Measurements from ENCODE around the gene GGN.
"Not testable (repeated sequence)": the region's sequence is repeated elsewhere in the genome, so short reads cannot be mapped to it uniquely, and the experiment has no call there.

Gene GGN

GRCh38 chr19:38367041-38367440 is 20.8 kb downstream of the GGN start:
- DNase-seq (ENCODE audit: extremely low read depth in 1 of 2, low read depth in 1 of 2) = no peak

GRCh38 chr19:38362946-38363688 is 24.7 kb downstream of the GGN start:
- not testable (repeated sequence) for DNase-seq (ENCODE audit: extremely low read depth in 1 of 2, low read depth in 1 of 2)

DNA sequence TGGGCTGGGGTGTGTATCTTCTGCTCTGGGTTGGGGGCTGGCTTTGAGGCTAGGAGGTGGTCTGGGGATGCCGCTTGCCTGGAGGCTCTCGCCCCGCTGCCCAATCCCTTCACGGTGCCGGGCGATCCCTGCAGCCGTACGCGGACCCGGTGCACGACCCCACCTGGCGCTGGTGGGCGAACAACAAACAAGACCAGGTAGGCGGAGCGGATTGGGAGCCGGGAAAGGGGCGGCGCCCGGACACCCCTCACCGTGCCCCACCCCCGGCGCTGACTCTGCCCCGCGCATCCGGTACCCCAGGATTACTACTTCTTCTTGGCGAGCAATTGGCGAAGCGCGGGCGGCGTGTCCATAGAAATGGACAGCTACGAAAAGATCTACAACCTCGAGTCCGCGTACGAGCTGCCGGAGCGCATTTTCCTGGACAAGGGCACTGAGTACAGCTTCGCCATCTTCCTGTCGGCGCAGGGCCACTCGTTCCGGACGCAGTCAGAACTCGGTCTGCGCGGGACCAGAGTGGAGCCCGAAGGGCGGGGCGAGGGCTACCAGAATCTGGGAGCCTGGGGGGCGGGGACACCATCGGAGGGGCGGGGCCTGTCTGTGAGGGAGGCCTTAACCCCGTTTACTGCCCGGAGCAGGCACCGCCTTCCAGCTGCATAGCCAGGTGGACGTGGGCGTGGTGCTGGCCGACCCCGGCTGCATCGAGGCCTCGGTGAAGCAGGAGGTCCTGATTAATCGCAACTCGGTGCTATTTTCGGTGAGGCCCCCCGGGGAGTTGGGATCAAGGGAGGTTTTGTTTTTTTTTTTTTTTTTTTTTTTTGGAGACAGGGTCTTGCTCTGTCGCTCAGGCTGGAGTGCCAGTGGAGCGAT is 25.5 kb downstream of the GGN start:
- peak in 1 of 2 donors; percentile 50 for DNase-seq (ENCODE audit: extremely low read depth in 1 of 2, low read depth in 1 of 2)

- peak in 1 of 2 donors; percentile 37 for DNase-seq (ENCODE audit: extremely low read depth in 1 of 2, low read depth in 1 of 2)
Measured at GRCh38 chr19:38361633-38362075, 26.2 kb downstream of the GGN start.

DNA sequence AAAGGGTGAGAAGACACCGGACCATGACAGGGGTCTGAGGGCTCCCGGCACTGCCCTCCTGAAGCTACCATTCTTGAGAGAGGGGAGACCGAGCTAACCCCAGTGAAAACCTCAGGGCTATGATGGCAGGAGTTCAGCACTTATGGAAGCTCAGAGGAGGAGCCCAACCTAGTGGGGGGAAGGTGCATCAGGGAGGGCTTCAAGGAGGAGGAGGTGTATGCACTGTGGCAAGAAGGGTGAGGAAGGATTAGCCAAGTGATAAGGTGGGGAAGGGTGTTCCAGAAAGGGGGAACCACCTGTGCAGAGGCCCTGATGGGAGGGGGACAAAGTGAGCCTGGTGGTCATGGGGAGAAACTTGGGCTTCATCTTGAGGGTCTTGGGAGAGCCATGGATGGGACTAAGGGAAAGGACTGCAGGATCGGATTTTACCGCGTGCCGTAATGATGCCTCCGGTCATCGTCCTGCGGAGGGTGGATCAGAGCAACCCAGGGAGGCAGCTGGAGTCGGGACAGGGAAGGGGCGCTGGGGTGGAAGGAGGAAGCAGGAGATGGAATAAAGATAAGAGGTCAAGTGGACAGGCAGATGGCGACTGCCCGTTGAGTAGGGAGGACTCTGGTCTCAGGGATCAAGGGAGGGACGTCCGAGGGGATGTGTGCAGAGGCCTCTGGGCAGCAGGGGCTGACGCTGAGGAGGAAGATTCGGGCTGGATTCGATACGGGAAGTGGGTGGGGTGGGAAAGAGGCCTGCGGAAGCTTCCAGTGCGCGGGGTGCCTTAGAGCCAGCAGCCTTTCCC is 26.8 kb downstream of the GGN start:
- DNase-seq (ENCODE audit: extremely low read depth in 1 of 2, low read depth in 1 of 2) = no peak

DNA sequence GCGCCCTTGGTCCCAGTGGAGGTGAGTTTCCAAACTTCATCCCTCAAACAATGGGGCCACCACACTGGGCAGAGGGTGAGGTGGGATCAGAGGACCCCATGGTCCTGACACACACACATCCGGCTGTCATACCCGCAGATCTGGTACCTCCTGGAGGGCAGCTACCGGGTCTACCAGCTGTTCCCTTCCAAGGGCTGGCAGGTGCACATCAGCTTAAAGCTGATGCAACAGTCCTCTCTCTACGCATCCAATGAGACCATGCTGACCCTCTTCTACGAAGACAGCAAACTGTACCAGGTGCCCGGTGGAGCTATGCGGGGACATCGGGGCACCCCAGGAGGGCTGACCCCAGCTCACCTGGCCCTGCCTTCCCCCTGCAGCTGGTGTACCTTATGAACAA is 27.5 kb downstream of the GGN start:
- DNase-seq (ENCODE audit: extremely low read depth in 1 of 2, low read depth in 1 of 2) = no peak

GRCh38 chr19:38359242-38360021 is 28.4 kb downstream of the GGN start:
- DNase-seq (ENCODE audit: extremely low read depth in 1 of 2, low read depth in 1 of 2) = no peak

- DNase-seq (ENCODE audit: extremely low read depth in 1 of 2, low read depth in 1 of 2) = no peak
Measured at GRCh38 chr19:38358071-38358470, 29.8 kb downstream of the GGN start.

DNA sequence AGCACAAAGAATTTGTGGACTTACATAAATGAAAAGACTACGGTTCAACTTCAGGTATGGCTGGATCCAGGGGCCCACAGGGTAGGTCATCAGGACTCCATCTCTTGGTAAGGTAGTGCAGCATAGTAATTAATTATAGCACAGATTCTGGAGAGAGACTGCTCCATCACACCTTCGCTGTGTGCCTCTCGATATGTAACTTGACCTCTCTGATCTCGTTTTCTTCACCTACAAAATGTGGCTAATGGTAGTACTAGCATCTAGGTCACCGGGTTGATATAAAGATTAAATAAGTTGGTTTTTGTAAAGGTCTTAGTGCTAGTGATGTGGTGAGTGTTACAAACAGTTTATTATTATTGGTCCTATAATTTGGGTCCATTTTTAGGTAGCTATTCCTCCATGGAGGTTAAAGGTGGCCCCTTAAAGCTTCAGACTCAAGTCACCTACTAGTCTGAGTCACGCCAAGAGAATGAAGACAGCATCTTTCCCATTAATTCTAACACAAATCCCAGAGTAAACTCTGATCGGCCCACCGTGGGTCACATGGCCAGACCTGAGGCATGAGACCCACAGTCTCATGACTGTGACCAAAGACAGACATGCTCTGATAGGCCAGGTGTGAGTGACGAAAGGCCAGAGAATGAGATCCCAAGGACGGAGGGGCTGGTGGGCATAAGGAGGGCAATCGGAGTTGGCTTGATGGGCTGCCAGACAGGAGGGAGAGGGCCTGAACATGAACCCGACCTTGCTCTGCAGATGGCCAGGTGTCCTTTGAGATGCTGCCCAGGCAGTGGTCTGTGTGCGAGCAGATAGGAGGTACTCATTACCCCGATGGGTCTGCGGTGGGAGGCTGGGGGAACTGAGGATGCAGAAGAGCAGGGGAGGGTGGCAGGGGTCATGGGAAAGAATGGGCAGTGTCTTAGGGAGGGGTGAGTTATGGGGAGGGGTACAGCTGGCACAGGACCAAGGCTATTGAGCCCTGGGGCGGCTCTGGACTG is 31.8 kb downstream of the GGN start:
- DNase-seq (ENCODE audit: extremely low read depth in 1 of 2, low read depth in 1 of 2) = no peak

DNA sequence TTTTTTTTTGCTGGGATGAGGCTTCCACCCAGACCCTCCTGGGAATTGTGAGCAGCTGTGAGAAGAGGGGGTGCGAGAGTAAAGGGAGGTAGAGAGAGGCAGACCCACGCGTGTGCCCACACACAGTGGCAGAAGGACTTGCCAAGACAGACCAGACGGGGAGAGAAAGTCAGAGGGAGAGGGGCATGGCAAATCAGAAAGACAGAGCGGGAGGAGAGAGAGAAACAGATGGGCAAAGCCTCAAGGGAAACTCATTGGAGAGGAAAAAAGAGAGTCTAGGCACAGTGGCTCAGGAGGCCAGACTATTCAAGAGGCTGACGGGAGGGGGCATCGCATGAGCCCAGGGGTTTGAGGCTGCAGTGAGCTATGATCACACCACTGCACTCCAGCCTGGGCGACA is 35.2 kb downstream of the GGN start:
- no peak for DNase-seq (ENCODE audit: extremely low read depth in 1 of 2, low read depth in 1 of 2)

GRCh38 chr19:38351865-38352395 is 35.9 kb downstream of the GGN start:
- DNase-seq (ENCODE audit: extremely low read depth in 1 of 2, low read depth in 1 of 2) = no peak

DNA sequence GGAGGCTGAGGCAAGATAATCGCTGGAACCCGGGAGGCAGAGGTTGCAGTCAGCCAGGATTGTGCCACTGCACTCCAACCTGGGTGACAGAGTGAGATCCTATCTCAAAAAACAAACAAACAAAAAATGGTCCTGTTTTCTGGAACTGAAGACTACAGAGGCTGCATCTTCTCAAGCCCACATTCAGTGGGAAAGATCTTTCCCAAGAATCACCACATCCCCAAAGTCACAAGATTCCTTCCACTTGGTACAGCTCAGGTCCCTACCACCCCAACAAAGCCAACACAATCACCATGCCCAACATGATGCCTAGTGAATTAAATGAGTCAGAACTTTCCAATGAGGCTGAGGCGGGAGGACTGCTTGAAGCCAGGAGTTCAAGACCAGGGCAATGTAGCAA is 37.0 kb downstream of the GGN start:
- no peak for DNase-seq (ENCODE audit: extremely low read depth in 1 of 2, low read depth in 1 of 2)

- DNase-seq (ENCODE audit: extremely low read depth in 1 of 2, low read depth in 1 of 2) = no peak
Measured at GRCh38 chr19:38346837-38347236, 41.0 kb downstream of the GGN start.

GRCh38 chr19:38340927-38341326 is 46.9 kb downstream of the GGN start:
- no peak for DNase-seq (ENCODE audit: extremely low read depth in 1 of 2, low read depth in 1 of 2)

DNA sequence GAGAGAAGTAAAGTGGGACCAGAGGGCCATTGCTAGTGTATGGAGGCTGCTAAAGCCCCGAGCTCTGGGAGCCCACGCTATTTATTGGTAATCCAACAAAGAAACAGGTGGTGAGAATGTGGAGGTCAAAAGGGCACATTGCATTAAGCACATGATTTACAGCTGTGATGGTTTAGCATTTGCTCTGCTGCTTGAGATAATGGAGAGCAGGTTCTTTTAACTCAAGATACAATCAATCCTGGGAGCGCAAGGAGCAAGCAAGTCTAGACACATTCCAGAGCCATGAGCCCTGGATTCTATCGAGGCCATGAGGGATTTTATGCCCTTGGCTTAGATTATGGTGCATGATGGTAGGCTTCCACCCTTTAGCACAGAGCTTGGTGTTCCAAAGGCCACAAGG is 48.8 kb downstream of the GGN start:
- DNase-seq (ENCODE audit: extremely low read depth in 1 of 2, low read depth in 1 of 2) = not testable (repeated sequence)

GRCh38 chr19:38337360-38337653 is 50.5 kb downstream of the GGN start:
- DNase-seq (ENCODE audit: extremely low read depth in 1 of 2, low read depth in 1 of 2) = no peak

DNA sequence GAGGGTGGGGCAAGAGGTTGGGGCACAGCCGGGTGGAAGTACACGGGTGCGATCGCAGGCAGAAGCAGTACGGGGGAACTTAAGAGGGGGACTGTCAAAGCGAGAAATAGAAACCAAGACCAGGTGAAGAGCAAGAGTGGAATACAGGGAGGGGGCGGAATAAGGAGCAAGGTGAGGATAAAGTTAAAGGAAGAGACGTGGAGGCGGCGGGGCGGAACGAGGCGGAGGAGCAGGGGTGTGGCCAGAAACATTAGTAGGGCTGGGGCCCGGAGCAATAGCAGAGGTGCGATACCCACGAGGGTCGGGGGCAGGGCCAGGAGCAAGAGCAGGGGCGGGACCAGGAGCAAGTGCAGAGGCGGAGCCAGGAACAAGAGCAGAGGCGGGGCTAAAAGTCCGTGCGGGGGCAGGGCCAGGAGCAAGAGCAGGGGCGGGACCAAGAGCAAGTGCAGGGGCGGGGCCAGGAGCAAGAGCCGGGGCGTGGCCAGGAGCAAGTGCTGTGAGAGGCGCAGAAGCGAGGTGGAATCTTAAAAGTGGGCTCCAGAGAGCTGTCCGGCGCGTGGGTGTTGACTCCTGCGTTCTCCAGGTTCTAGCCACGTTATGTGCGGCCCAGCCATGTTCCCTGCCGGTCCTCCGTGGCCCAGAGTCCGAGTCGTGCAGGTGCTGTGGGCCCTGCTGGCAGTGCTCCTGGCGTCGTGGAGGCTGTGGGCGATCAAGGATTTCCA is 51.0 kb downstream of the GGN start:
- peak; percentile 88 to 89 for DNase-seq (ENCODE audit: extremely low read depth in 1 of 2, low read depth in 1 of 2)

DNA sequence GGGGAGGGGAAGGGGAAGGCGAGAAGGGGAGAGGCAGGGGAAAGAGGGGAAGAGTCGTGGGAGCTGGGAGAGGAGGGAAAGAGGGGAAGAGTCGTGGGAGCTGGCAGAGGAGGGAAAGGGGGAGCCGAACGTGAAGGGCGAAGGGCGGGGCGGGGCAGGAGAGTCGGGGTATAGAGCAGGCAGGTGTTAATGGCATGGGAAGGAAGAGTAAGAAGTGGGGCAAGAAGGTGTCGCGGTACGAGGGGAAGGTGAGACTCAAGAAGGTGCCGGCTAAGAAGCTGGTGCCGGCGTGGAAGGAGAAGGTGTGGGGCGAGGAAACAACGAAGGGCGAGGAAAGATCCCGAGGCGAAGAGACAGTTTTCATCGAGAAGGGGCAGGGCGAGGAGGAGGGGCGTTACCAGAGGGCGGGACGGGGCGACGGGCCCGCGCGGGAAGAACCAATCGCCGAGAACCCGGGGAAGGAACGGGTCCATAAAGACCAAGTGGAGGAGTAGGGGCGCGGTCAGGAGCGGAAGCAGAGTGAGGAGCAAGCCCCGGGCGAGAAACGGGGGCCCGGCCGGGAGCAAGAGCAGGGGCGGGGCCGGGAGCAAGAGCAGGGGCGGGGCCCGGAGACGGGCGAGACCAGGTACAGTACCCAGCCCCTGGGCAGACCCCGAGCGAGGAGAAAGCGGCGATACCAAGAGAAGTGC is 51.7 kb downstream of the GGN start:
- DNase-seq (ENCODE audit: extremely low read depth in 1 of 2, low read depth in 1 of 2) = peak; percentile 84 to 86

All from activated CD8-positive, alpha-beta memory T cell treated with anti-CD3 and anti-CD28 coated beads for 1 hour (primary cell).